Muscle layer of colon (tissue), 2 donors: ENCODE results near the gene RAB11B.

ENCODE experiments used
- H3K27ac ChIP-seq: one replicate; pipeline ENCODE4 v1.7.0; 2013; ENCODE audit warnings: low read depth, mild to moderate bottlenecking, low read length, moderate library complexity
- H3K27me3 ChIP-seq, 2 donors: one replicate each; pipeline ENCODE4 v1.7.0; 2013; ENCODE audit warnings: low read length in 2 of 2, mild to moderate bottlenecking in 2 of 2; ENCODE audit not compliant: insufficient read depth in 2 of 2, control insufficient read depth in 1 of 2
- H3K36me3 ChIP-seq: one replicate; pipeline ENCODE4 v1.7.0; 2013; ENCODE audit warnings: mild to moderate bottlenecking, low read length; ENCODE audit not compliant: insufficient read depth
- H3K4me1 ChIP-seq: one replicate; pipeline ENCODE4 v1.7.0; 2013; ENCODE audit warnings: mild to moderate bottlenecking, low read length; ENCODE audit not compliant: insufficient read depth
- H3K4me3 ChIP-seq, 2 donors: one replicate each; pipeline ENCODE4 v1.7.0; 2013; ENCODE audit warnings: low read length in 2 of 2, low read depth in 1 of 2, mild to moderate bottlenecking in 1 of 2, moderate library complexity in 1 of 2
- H3K9ac ChIP-seq: one replicate; pipeline ENCODE4 v1.7.0; 2013; ENCODE audit warnings: low read length
- H3K9me3 ChIP-seq: one replicate; pipeline ENCODE4 v1.7.0; 2013; ENCODE audit warnings: mild to moderate bottlenecking, low read length
- donor health status: abdominal sarcoma.
- donor health status: Adenocarcinoma of cecum.

RAB11B gene

DNA sequence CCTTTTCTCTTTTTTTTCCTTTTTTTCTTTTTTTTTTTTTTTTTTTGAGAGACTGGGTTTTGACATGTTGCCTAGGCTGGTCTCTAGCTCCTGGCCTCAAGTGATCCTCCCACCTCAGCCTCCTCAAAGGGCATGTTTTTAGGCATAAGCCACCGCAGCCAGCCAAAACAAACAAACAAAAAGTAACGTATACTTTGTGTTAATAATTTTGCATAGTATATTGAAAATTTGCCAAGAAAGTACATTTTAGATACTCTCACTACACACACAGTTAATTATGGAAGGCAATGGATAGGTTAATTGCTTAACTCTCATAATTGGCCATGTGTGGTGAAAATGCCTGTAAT is 1.6 kb upstream of the RAB11B start:
- H3K4me3 ChIP-seq: no peak overlapping the region
- H3K9me3 ChIP-seq: no peaks in the 10 kb centered on the region
- H3K27ac ChIP-seq: no peak overlapping the region
- H3K9ac ChIP-seq: no peak overlapping the region
- no peaks in the 10 kb centered on the region for H3K27me3 ChIP-seq
- H3K4me1 ChIP-seq: peaks cover 34% of the 10 kb centered on the region
- no peaks in the 10 kb centered on the region for H3K36me3 ChIP-seq

DNA sequence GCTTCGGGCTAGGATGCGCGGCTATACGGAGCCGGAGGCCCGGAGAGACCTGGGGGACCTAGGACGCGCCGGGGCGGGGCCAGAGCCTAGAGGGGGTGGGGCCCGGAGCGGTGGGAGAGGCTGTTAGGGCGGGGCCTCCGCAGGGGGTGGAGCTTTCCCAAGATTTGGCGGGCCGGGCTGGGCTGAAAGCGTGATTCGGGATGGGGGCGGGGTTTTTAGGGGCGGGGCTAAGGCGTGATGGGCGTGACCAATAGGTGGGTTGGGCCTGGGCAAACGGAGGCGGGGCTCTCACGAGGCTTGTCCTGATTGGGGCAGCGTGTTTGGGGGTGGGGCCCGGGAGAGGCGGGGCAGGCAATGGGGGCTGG is 439 bp downstream of the RAB11B start:
- Histone ChIP-seq H3K9me3 (no peaks in the 10 kb centered on the region), H3K9ac (peak overlapping the region; percentile 61), H3K27me3 (no peaks in the 10 kb centered on the region), H3K4me3 (peak overlapping the region; percentile 63 to 100), H3K4me1 (peaks cover 48% of the 10 kb centered on the region), H3K27ac (peak overlapping the region; percentile 96), H3K36me3 (no peaks in the 10 kb centered on the region)

DNA sequence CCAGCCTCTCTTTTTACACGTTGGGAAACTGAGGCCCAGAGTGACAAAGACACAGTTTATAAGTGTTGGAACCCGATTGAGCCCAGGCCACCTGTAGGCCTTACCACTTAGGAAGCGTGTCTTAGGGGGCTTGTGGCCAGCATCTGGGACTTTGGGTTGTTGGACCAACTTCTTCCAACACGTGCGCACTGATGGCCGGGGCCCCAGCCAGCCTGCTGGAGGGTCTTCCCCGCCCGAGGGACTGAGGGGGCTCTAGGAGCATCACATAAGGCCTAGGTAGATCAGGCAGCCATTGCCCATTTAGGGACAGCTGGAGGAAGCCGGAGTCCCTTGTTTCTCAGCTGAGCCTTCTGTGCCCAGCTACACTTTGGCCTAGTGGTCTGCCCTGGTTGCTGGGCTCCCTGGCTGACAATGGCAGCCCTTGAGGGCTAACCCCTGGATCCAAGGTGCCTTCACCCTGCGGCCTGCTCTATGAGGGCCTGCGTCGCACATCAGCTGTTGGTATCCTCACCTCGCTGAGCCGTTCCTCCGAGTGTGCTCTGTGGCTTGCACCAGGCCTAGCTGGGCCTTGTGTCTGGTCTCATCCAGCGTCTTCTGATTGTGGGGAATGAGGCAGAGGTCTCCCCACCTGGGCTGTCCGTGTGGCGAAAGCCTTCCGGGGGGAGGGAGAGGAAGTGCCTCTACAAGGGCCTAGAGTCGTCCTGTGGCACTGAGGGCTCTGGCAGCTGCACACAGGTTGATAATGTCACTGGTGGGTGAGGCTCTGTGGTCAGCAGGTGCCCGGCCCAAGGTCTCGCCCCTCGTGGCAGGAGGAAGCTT is 1.2 kb downstream of the RAB11B start:
- Histone ChIP-seq H3K4me1 (peaks cover 52% of the 10 kb centered on the region), H3K9me3 (no peaks in the 10 kb centered on the region), H3K27ac (peak overlapping the region; percentile 87), H3K36me3 (peaks cover 5% of the 10 kb centered on the region), H3K9ac (peak overlapping the region; percentile 11), H3K27me3 (no peaks in the 10 kb centered on the region), H3K4me3 (peak overlapping the region in 1 of 2 donors; percentile 63)

DNA sequence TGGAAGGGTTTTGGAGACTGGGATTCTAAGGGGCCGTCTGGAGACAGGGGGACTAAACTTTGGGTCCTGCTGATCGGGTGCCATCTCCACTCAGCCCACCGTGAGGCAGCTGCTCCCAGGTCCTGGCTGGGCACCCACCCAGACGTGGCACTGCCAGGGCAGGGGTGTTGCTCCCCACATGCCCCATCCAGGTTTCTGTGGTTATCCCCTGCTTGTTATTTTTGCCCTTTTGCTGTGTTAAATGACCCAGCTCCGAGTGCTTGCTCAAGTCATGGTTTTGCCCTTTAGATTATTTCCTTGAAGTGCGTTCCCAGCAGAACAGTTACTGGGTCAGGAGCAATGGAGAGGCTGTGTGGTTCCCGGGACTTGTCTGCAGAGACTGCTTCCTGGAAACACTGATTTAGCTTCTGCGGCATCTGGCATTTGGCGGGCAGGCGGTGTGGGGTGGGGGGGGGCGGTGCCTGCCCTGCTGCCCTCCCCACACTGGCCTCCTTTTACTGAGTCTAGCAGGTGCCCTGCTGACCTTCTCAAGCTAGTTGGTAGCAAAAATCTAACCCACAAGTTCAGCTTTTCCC is 1.9 kb downstream of the RAB11B start:
- H3K4me3 ChIP-seq: peak overlapping the region in 1 of 2 donors; percentile 63
- H3K9me3 ChIP-seq: no peaks in the 10 kb centered on the region
- peaks cover 58% of the 10 kb centered on the region for H3K4me1 ChIP-seq
- H3K27me3 ChIP-seq: no peaks in the 10 kb centered on the region
- H3K9ac ChIP-seq: peak overlapping the region; percentile 11
- H3K36me3 ChIP-seq: peaks cover 5% of the 10 kb centered on the region
- peak overlapping the region; percentile 87 for H3K27ac ChIP-seq

DNA sequence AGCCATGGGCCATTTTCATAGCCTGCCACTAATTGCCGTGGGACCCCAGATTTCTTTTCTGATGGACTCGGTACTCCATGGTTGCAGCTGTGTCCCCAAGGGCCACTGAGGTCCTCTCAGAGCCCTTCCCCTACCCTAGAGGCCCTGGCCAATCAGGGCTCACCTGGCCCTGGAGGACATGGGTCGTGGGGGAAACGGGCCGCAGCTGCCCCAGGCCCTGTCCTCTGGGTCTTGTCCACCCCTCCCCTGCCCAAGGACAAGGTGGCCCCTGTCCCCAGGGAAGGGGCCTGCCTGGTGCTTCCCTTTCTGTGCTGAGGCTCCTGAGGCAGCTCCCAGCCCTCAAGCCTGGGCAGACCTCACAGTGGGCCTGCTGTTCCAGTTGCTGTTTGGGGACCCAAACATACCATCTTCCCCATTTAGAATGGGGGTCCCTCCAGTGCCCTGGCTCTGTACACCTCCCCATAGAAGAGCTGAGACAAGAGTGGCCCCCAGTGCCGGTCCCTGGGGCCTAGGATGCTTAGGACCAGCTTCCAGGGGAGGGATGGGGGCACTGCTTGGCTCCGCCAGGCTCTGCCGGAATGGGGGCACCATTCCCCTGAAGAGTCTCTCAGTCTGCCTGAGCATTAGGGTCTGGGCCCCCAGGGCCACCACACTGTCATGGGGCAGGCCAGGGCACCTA is 3.2 kb downstream of the RAB11B start:
- Histone ChIP-seq H3K4me1 (peaks cover 70% of the 10 kb centered on the region), H3K27me3 (no peaks in the 10 kb centered on the region), H3K9ac (no peak overlapping the region), H3K27ac (peak overlapping the region; percentile 59), H3K36me3 (peaks cover 5% of the 10 kb centered on the region), H3K9me3 (no peaks in the 10 kb centered on the region), H3K4me3 (no peak overlapping the region)

DNA sequence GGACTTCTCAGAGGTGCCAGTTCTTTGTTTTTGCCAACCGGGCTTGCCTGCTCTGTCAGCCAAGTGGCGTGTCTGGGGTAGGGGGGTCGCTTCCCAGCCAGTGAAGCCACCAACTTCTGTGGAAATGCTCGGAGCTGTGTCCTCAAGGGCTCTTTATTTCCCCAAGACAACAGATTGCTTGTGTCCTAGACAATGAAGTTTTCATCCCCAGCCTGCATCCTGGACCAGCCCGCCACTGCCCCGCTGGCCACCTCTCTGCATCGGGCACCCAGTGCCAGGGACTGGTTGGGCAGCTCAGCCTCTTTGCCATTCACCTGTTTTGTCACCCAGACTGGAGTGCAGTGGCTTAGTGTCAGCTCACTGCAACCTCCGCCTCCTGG is 3.7 kb downstream of the RAB11B start:
- Histone ChIP-seq H3K27ac (no peak overlapping the region), H3K4me1 (peaks cover 70% of the 10 kb centered on the region), H3K4me3 (no peak overlapping the region), H3K36me3 (peaks cover 5% of the 10 kb centered on the region), H3K27me3 (no peaks in the 10 kb centered on the region), H3K9ac (no peak overlapping the region), H3K9me3 (no peaks in the 10 kb centered on the region)

DNA sequence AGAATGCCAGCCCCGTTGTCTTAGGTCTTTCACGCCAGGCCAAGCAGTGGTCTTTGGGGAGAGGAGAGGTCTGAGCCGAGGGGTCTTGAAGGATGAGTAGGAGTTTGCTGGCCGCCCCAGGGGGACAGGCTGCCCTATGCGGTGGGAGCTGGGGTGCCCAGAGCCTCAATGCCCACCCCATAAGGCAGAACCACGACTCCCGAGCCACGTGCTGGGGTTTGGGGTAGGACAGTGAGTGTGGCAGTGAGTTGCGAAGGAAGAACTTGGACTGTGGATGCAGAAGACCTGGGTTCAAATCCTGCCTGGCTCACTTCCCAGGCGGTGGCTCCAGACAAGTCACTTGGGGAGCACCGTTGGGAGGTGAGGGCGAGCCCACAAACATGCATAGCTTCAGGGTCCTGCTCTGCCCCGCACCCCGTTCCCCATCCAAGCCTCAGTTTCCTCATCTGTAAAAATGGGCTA is 5.5 kb downstream of the RAB11B start:
- no peak overlapping the region for H3K27ac ChIP-seq
- peaks cover 65% of the 10 kb centered on the region for H3K4me1 ChIP-seq
- no peak overlapping the region for H3K4me3 ChIP-seq
- H3K9ac ChIP-seq: no peak overlapping the region
- no peaks in the 10 kb centered on the region for H3K9me3 ChIP-seq
- peaks cover 13% of the 10 kb centered on the region for H3K36me3 ChIP-seq
- H3K27me3 ChIP-seq: no peaks in the 10 kb centered on the region

DNA sequence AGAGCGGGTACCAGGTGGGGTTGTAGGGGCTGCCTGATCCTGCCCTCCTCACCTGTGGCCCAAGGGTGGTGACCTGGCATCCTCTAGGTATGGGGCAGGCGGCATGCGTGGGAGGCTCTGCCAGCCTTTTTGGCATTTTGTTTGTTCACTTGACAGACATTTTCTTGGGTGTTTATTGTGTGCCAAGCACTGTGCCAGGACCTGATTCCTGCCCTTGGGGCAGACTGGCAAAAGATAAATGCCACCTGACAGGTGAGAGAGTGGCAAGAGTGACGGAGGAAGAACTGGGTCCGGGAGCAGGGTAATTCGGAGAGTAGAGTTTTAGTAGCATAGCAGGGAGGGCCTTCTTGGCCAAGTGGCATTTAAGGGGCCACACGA is 6.0 kb downstream of the RAB11B start:
- Histone ChIP-seq H3K27me3 (no peaks in the 10 kb centered on the region), H3K36me3 (peaks cover 13% of the 10 kb centered on the region), H3K27ac (no peak overlapping the region)

DNA sequence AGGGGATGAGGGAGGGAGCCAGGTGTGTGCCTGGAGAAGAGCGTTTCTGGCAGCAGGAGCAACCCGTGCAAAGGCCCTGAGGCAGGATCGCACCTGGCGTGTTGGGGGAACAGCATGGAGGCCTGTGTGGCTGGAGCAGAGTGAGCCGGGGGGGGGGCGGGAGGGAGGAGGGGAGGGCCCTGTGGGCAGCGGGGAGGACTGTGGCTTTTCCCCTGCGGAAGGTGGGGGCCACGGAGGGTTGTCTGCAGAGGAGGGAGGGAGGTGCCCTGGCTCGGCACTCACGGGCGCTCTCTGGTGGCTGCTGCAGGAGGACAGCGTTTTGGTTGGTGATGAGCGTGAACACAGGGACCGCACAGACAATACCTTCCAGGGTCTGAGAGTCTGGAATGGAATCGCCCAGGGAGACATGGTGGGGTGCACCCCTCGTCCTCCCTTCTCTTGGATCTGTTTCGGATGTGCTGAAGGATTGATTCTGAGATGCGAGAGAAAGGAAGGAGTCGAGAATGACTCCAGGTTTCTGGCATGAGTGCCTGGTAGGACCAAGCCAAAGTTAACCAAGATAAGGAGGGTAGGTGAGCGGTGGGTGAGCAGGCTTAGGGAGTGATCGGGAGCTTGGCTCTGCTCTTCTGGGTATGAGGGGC is 6.5 kb downstream of the RAB11B start:
- H3K4me3 ChIP-seq: no peak overlapping the region
- H3K36me3 ChIP-seq: peaks cover 13% of the 10 kb centered on the region
- peaks cover 55% of the 10 kb centered on the region for H3K4me1 ChIP-seq
- H3K27me3 ChIP-seq: no peaks in the 10 kb centered on the region
- H3K27ac ChIP-seq: no peak overlapping the region
- no peak overlapping the region for H3K9ac ChIP-seq
- H3K9me3 ChIP-seq: no peaks in the 10 kb centered on the region

More for the DNA sequence above, 6.0 kb downstream of the RAB11B start:
- Histone ChIP-seq H3K4me1 (peaks cover 60% of the 10 kb centered on the region), H3K4me3 (no peak overlapping the region), H3K9ac (no peak overlapping the region), H3K9me3 (no peaks in the 10 kb centered on the region)

DNA sequence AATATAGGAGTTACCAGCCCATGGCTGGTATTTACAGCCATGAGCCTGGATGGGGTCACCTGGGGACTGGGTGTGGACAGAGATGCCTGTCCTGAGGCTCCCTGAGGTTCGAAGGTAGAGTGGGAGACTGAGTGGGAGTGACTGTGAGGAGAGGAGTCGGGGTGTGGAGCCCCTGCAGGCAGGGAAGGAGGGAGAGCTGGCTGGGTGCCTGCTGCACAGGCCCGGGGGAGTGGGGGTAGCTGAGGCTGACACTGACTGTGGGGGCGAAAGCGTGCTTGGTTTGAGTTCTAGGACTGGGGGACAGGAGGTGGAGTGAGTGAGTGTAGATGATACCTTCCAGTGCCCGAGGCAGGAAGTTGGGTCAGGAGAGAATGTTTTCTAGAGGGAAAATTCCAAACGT is 7.1 kb downstream of the RAB11B start:
- no peaks in the 10 kb centered on the region for H3K27me3 ChIP-seq
- no peak overlapping the region for H3K4me3 ChIP-seq
- H3K9ac ChIP-seq: no peak overlapping the region
- H3K9me3 ChIP-seq: no peaks in the 10 kb centered on the region
- H3K36me3 ChIP-seq: peaks cover 18% of the 10 kb centered on the region
- H3K27ac ChIP-seq: no peak overlapping the region
- H3K4me1 ChIP-seq: peaks cover 49% of the 10 kb centered on the region

DNA sequence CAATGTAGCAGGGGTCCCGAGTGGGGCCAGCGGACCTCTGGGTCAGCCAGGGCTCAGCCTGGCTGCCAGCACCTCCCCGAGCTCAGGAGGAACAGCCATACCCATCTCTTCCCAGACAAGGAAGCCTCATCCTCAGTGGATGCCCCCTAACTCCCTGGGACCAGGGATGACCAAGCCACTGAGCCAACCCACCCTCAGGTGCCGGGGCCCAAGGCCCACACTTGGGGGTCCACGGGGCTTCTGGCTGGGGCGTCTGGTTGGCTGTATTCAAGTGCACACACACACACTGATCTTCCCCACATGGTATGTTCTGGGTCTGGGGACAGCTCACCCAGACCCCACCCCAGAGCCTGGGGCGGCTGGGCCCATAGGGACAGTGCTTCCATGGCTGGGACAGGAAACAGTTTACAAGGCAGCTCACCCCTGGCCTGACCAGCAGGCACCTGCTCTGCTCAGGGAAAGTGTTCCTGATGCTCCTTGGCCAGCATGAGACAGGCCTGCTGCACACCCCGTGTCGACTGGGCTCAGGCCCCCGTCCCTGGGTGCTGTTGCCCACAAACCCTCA is 7.7 kb downstream of the RAB11B start:
- no peaks in the 10 kb centered on the region for H3K27me3 ChIP-seq
- H3K4me3 ChIP-seq: no peak overlapping the region
- H3K4me1 ChIP-seq: peaks cover 44% of the 10 kb centered on the region
- H3K9ac ChIP-seq: no peak overlapping the region
- H3K27ac ChIP-seq: no peak overlapping the region
- H3K36me3 ChIP-seq: peaks cover 23% of the 10 kb centered on the region
- H3K9me3 ChIP-seq: no peaks in the 10 kb centered on the region
